Right lobe of liver (tissue), 6 donors: ENCODE results near the gene DYSF. TPM values are rescaled to one million over a fixed set of nuclear protein-coding genes. Genes with fewer than 3 reads are reported as not detected.

Experiments
- ATAC-seq, 4 donors: fragments of 200-7000 bp; cut with Tn5 transposase; one replicate each; pipeline ENCODE4 v1.9.1; 2020; ENCODE audit warnings: mild to moderate bottlenecking in 4 of 4, moderate library complexity in 4 of 4
- DNase-seq, 3 donors: peaks; one replicate each; pipeline ENCODE4 v3.0.0-alpha.2; 2020
- H3K27ac ChIP-seq, 3 donors: fragments of 200-600 bp; one replicate each; pipeline ENCODE4 v1.8.0; 2022
- H3K27me3 ChIP-seq, 2 donors: fragments of 200-600 bp; one replicate each; pipeline ENCODE4 v1.8.0; 2022
- H3K36me3 ChIP-seq, 4 donors: fragments of 200-600 bp; sonication (generic) in 1 of 4; one replicate each; pipeline versions ENCODE4 v1.5.1 to v1.8.0; 2017 to 2022; ENCODE audit warnings: control low read depth in 1 of 4
- H3K4me1 ChIP-seq, 4 donors: fragments of 200-600 bp; sonication (generic) in 1 of 4; one replicate each; pipeline versions ENCODE4 v1.5.1 to v1.8.0; 2017 to 2022; ENCODE audit warnings: control low read depth in 1 of 4
- H3K4me3 ChIP-seq, 3 donors: fragments of 200-600 bp; one replicate each; pipeline ENCODE4 v1.8.0; 2022
- H3K9me3 ChIP-seq, 4 donors: fragments of 200-600 bp; sonication (generic) in 1 of 4; one replicate each; pipeline versions ENCODE4 v1.5.1 to v1.8.0; 2017 to 2022; ENCODE audit warnings: control low read depth in 1 of 4
- CTCF ChIP-seq, 4 donors: fragments of 200-600 bp in 3 of 4; fragments of 450-650 bp in 1 of 4; IDR thresholded peaks; one replicate each; pipeline versions ENCODE4 v1.5.1 to v1.8.0; 2016 to 2022; ENCODE audit warnings: antibody characterized with exemption in 4 of 4, mild to moderate bottlenecking in 2 of 4
- POLR2A ChIP-seq: fragments of 450-650 bp; IDR thresholded peaks from one replicate; pipeline ENCODE4 v1.6.1; 2017; ENCODE audit warnings: antibody characterized with exemption, mild to moderate bottlenecking
- whole genome bisulfite sequencing: methylation state at CpG from one replicate; pipeline ENCODE4 v1.1.6; 2018; ENCODE audit warnings: low coverage, low lambda C conversion rate; ENCODE audit not compliant: insufficient coverage; ENCODE audit errors: missing lambda C conversion rate; 5-methylcytosine and 5-hydroxymethylcytosine counted together
- intact Hi-C, 2 donors: fragments of 100-400 bp; cut with DNase I; formaldehyde crosslinking; loops; one replicate each; pipeline versions ENCODE4 v1.11.2 to v1.14.1; 2022
- total RNA-seq, 6 experiments: library from RNA; depleted of rRNA in 2 of 6; stranded (reverse); fragments of >200 nt in 2 of 6; fragmentation: NEBNext Ultra II Directional in 3 of 6; extraction: Animal tissue kit (Norgen Biotek cat#: 25700) in 3 of 6; gene quantifications; one replicate each; pipeline versions ENCODE4 v1.1.0 to v1.2.4, GENCODE V29; 2016 to 2023
- donor health status: DM: no; HTN: yes; CAD: no.
- donor health status: DM: no; HTN: no; CAD: no.
- donor health status: DM: no; HTN: no; CAD: no.
- donor health status: DM: no; HTN: yes; CAD: no.
- donor health status: DM: no; HTN: yes; CAD: no.

DYSF gene
- total RNA-seq, 6 experiments from 2014 or later = 21.8 to 55.0 (median 32.9) TPM

- H3K4me3 ChIP-seq = no peak overlapping the region
- DNase-seq (no peak), ATAC-seq (no peak)
- intact Hi-C loops = no loop called here
- H3K27ac ChIP-seq = no peak overlapping the region
- H3K27me3 ChIP-seq = no peaks in the 10 kb centered on the region
- H3K9me3 ChIP-seq = no peaks in the 10 kb centered on the region
- H3K4me1 ChIP-seq = no peaks in the 10 kb centered on the region
- no peaks in the 10 kb centered on the region for H3K36me3 ChIP-seq
- TF ChIP-seq POLR2A = no peak
- TF ChIP-seq CTCF (IDR thresholded peaks at IDR 0.05) = no peak
- WGBS = 63% methylated on average over 7 of the region's 8 CpGs
Measured at GRCh38 chr2:71469403-71470398, 16.3 kb downstream of the DYSF start.

GRCh38 chr2:71471276-71471675 lies 17.9 kb downstream of the DYSF start:
- Histone ChIP-seq H3K4me3 (no peak overlapping the region), H3K27ac (no peak overlapping the region), H3K9me3 (no peaks in the 10 kb centered on the region), H3K36me3 (no peaks in the 10 kb centered on the region), H3K27me3 (no peaks in the 10 kb centered on the region), H3K4me1 (no peaks in the 10 kb centered on the region)
- no peak for DNase-seq
- ATAC-seq = no peak
- intact Hi-C loops = no loop called here
- TF ChIP-seq POLR2A (no peak), CTCF (IDR thresholded peaks at IDR 0.05) (no peak)
- 86% methylated on average over 1 of the region's 1 CpG for WGBS

- no peak overlapping the region for H3K27ac ChIP-seq
- ATAC-seq = no peak
- DNase-seq = no peak
- intact Hi-C loops = no loop called here
- H3K27me3 ChIP-seq = no peaks in the 10 kb centered on the region
- H3K9me3 ChIP-seq = no peaks in the 10 kb centered on the region
- H3K36me3 ChIP-seq = no peaks in the 10 kb centered on the region
- TF ChIP-seq POLR2A (no peak), CTCF (IDR thresholded peaks at IDR 0.05) (no peak)
- H3K4me3 ChIP-seq = no peak overlapping the region
- WGBS = 40% methylated on average over 2 of the region's 2 CpGs
- H3K4me1 ChIP-seq = peaks cover 0 to 1% (median 0%) of the 10 kb centered on the region in 4 donors
Measured at GRCh38 chr2:71472019-71472418, 18.7 kb downstream of the DYSF start.

GRCh38 chr2:71473346-71474031 lies 20.1 kb downstream of the DYSF start:
- no peaks in the 10 kb centered on the region for H3K9me3 ChIP-seq
- ATAC-seq (no peak), DNase-seq (no peak)
- H3K36me3 ChIP-seq = no peaks in the 10 kb centered on the region
- intact Hi-C loops = no loop called here
- peaks cover 0 to 9% (median 0%) of the 10 kb centered on the region in 4 donors for H3K4me1 ChIP-seq
- no peak for TF ChIP-seq CTCF (IDR thresholded peaks at IDR 0.05)
- TF ChIP-seq POLR2A = no peak
- 85% methylated on average over 7 of the region's 9 CpGs for WGBS
- peak overlapping the region in 1 of 3 donors; percentile 32 for H3K27ac ChIP-seq
- H3K4me3 ChIP-seq = no peak overlapping the region
- no peaks in the 10 kb centered on the region for H3K27me3 ChIP-seq
